AML-193 (cell line): ENCODE data around the gene PFN4.

Source experiments
- DNase-seq, 2 experiments: peaks; one replicate each; lab custom pipeline; 2025; lab: John Stamatoyannopoulos, UW

PFN4 gene

DNA sequence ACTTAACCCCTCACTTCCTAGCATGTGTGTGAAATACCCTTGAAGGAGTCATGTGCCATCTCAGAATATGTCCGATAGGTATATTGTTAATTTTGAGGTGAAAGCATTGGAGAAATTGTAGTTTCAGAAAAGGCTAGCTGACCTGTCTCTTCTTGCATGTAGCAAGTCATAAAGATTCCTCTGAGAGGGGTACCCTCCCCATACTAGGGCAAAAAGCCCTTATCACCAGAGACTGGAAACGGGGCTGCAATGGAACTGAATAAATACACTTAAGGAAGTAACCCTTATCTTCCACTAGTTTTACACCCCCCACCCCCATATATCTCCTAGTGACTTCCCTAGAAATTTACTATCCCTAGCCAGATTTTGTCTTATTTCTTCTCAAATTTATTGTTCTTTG, 45.3 kb downstream of the PFN4 start:
- no peak for DNase-seq

DNA sequence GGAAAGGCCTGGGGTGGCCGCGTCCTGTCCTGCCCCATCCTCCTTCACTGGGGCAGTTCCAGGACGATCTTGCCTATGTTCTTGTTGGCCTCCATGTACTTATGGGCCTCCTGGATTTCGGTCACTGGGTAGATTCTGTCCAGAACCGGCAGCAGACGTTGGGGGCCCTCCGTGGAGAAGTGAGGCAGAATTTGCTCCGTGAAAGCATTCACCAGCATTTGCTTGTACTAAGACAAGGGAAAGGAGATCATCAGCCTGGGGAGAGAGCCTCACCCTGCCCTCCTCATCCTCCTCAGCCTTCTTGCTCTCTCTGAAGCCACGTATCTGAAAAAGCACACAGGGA, 45.6 kb downstream of the PFN4 start:
- no peak for DNase-seq

DNA sequence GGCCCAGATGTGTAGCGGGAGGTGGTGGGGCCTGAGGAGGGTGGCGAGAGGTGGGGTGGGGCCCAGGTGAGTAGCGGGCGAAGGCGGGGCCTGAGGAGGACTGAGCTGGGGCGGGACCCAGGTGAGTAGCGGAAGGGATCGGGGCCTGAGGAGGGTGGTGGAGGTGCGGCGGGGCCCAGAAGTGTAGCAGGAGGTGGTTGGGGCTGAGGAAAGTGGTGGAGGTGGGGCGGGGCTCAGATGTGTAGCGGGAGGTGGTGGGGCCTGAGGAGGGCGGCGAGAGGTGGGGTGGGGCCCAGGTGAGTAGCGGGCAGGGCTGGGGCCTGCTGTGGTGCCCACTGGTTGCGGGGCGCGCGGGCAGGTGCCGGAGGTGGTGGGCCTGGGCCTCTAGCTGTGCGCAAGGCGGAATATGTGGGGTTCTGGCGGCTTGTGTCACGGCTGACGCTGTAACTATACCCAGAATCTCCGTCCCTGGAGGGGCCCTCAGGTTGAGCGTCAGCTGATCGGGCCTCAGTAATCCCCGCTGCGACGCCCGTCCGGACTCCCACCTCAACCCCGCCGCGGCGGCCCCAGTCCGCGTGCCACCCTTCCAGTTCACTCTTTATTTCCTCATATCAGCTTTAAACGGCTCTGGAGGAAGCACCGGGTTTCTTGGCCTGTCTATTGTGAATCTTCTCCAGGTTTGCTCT, 46.1 kb downstream of the PFN4 start:
- peak; percentile 42 to 46 for DNase-seq

DNA sequence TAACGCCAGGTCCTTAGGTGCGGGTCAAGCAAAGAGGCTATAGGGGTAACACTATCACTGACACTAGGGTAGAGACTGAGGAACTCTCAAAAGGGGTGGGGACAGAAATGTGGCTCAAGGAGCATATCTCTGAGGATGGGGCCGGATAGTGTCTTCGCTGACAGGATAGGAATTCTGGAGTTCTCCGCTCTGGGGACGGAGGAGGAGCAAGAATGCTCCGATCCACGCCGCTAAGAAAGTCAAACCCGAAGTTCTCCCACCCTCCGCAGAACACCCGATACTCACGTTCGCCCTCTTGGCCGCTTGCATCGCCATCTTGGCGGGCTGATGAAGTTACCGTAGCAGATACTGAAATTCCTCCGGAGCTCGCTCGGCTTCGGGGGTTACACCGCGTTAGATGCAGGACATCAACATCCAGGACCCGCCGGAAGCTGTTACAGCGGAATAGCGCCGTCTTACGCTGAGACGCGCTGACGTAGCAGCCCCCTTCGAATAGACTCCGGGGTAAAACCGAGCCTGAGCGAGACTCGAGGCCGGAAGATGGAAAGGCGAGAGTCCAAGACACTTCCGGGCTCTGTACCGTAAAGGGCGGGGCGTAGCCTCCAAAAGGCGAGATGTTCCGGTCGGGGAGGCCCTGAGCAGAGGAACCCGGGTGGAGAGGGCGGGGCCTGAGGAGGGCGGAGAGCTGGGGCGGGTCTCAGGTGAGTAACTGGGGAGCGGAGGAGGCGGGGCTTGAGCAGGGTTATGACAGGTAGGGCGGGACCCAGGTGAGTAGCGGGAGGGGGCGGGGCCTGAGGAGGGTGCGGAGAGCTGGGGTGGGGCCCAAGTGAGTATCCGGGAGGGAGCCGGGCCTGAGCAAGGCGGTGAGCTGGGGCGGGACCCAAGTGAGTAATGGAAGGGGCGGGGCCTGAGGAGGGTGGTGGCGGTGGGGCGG, 47.0 kb downstream of the PFN4 start, which contains the start of gene SF3B6:
TSS of gene SF3B6 (minus strand) at position 412 of the 934 bp plus-strand sequence. CDS start at position 315, 97 bp downstream.
- peak; percentile 96 to 97 for DNase-seq

DNA sequence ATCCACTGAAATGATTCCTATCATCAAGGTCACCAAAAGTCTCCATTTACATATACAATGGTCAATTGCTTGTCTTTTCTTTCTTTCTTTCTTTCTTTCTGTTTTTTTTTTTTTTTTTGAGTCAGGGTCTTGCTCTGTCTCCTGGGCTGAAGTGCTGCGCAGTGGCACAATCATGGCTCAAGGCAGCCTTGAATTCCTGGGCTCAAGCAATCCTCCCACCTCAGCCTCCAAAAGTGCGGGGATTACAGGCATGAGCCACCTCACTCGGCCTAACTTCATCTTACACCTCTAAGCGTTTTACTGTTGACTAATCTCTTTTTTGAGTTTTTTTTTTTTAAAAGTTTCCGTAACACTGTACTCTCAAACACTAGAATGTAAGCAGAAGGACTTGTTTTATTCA, 47.9 kb downstream of the PFN4 start:
- no peak for DNase-seq

DNA sequence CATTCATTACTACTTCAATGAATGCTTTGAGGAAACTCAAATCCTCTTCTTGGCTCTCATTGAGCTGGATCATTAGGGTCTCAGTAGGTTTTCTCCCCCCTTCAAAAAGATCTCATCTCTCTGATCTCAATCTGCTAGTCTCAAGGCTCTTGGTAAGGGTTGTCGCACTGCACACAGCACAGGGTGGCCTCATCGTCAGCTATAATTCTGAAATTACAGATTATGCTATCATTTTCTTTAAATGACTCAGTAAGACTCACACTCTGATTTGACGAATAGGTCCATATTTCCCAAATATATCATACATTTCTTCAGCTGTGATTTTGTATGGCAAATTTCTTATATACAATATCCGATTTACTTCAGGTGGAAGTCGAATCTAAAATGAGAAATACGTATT, 49.3 kb downstream of the PFN4 start:
- no peak for DNase-seq

DNA sequence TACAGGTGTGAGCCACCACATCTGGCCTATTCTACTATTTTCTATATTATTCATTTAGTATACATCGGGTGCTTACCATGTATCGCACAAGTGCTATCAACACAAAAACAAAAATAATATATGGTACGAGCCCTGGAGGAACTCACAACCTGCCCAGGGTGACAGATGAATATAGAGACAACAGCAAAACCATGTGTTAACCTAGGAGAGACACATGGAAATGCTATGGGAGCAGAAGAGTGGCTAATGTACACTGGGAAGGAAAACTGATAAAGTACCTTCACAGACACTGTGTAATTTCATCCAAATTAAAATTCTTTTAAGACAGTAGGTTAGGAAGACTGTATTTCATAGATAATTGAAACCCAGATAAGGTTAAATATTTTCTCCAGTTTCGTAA, 50.9 kb downstream of the PFN4 start:
- DNase-seq, result no peak

DNA sequence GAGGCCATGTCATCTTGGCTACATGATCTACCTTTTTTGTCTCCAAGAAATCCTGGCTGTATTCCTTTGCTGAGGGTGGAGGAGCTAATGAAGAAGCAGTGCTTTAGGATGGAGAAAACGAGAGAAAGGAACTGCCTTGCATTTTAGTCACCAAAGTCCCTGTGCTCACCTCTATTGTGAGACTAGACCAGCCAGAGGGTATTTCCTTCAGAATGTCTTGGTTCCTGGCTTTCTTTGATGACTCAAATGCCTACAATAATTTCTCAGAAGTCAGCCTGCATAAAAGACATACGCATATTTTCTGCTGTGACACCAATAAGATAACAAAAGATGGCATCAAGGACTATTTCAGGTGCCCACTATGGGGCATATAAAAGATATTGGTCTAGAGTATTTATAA, 57.8 kb downstream of the PFN4 start:
- no peak for DNase-seq
